ENCODE data around the gene SMYD3. TPM values are rescaled to one million over a fixed set of nuclear protein-coding genes. Genes with fewer than 3 reads are reported as not detected.

SMYD3 gene
- total RNA-seq, 6 experiments from 2014 or later: 6.3 to 10.0 (median 6.6) TPM

DNA sequence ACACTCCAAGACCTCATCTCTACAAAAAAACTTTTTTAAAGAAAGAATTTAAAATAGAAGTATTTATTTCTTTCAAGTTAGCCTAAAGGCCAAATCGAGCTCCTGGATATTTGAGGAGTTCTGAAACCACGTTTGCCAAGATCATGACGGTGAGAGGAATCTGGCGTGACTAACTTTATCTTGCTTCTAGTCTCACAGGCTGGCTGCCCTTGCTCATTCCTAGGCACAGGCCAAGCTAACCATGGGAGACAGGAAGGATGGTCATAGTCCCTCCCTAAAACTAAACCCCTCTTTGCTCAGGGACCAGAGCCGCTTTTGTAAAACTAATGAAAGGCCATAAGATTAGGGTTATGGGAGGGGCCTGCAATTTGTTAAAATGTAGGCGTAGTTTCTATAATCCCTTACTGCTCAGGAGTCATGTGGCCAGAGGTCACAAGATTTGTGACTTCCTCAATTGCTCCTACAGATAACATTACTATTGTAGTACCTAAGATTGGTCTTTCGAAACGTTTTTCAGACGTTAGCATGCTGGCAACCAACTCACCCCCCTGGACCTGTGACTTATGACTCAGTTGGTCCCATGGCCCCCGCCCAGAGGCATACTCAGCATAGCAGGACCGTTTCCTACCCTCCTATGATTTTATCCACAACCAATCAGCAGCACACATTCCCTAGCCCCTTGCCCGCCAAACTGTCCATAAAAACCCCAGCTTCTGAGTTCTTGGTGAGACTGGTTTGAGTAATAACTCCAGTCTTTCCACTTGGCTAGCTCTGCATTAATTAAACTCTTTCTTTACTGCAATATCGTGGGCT is 425.0 kb downstream of the SMYD3 start:
- Histone ChIP-seq H3K9me3 (peaks cover 0 to 3% (median 0%) of the 10 kb centered on the region in 4 donors), H3K36me3 (no peaks in the 10 kb centered on the region), H3K27me3 (no peaks in the 10 kb centered on the region), H3K27ac (no peak overlapping the region), H3K4me1 (no peaks in the 10 kb centered on the region), H3K4me3 (no peak overlapping the region)
- DNase-seq: no peak
- intact Hi-C loops (cut with DNase I): no loop called here
- ATAC-seq: no peak
- TF ChIP-seq POLR2A (IDR thresholded peaks at IDR 0.05): no peak
- TF ChIP-seq, protein P1, sequence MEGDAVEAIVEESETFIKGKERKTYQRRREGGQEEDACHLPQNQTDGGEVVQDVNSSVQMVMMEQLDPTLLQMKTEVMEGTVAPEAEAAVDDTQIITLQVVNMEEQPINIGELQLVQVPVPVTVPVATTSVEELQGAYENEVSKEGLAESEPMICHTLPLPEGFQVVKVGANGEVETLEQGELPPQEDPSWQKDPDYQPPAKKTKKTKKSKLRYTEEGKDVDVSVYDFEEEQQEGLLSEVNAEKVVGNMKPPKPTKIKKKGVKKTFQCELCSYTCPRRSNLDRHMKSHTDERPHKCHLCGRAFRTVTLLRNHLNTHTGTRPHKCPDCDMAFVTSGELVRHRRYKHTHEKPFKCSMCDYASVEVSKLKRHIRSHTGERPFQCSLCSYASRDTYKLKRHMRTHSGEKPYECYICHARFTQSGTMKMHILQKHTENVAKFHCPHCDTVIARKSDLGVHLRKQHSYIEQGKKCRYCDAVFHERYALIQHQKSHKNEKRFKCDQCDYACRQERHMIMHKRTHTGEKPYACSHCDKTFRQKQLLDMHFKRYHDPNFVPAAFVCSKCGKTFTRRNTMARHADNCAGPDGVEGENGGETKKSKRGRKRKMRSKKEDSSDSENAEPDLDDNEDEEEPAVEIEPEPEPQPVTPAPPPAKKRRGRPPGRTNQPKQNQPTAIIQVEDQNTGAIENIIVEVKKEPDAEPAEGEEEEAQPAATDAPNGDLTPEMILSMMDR (IDR thresholded peaks at IDR 0.05): no peak
- WGBS (ENCODE audit: insufficient coverage, low coverage, low lambda C conversion rate, missing lambda C conversion rate): 81% methylated on average over 9 of the region's 13 CpGs

DNA sequence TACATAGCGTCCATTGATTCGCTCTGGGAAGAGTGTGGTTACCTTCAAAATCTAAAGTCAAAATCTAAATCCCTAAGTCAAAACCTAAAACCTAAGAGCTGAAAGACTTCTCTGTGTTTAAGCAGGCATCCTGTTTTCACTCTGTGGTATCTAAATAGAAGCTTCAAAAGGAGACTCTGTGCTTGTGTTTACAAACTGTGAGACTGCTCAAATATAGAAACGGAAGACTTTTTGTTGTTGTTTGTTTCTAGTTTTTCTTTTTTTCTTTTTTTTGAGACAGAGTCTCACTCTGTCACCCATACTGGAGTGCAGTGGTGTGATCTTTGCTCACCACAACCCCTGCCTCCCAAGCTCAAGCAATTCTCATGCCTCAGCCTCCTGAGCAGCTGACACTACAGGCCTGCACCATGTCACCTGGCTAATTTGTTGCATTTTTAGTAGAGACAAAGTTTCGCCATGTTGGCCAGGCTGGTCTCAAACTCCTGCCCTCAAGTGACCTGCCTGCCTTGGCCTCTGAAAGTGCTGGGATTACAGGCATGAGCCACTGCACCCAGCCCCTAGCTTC is 425.9 kb downstream of the SMYD3 start:
- TF ChIP-seq, protein P1 (IDR thresholded peaks at IDR 0.05): no peak
- no peak for TF ChIP-seq POLR2A (IDR thresholded peaks at IDR 0.05)
- WGBS (ENCODE audit: insufficient coverage, low coverage, low lambda C conversion rate, missing lambda C conversion rate): 89% methylated on average over 3 of the region's 4 CpGs
- no peak overlapping the region for H3K27ac ChIP-seq
- ATAC-seq: no peak
- no peaks in the 10 kb centered on the region for H3K27me3 ChIP-seq
- no peaks in the 10 kb centered on the region for H3K4me1 ChIP-seq
- DNase-seq: no peak
- H3K9me3 ChIP-seq: peaks cover 0 to 3% (median 0%) of the 10 kb centered on the region in 4 donors
- no peak overlapping the region for H3K4me3 ChIP-seq
- intact Hi-C loops (cut with DNase I): no loop called here
- no peaks in the 10 kb centered on the region for H3K36me3 ChIP-seq

DNA sequence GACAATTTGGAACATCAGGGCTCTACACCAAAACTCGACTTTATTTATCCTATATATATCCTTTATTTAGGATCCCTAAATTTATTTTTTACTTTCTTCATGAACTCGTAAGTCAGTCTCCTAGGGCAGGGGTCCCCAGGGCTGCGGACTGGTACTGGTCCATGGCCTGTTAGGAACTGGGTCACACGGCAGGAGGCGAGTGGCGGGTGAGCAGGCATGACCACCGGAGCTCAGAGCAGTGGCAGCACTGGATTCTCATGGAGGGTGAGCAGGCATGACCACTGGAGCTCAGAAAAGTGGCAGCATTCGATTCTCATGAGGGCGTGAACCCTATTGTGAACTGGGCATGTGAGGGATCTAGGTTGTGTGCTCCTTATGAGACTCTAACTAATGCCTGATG is 427.0 kb downstream of the SMYD3 start:
- no peak for ATAC-seq
- no peaks in the 10 kb centered on the region for H3K4me1 ChIP-seq
- no peaks in the 10 kb centered on the region for H3K36me3 ChIP-seq
- H3K27ac ChIP-seq: no peak overlapping the region
- intact Hi-C loops (cut with DNase I): no loop called here
- TF ChIP-seq, protein P1 (IDR thresholded peaks at IDR 0.05): no peak
- no peak for TF ChIP-seq POLR2A (IDR thresholded peaks at IDR 0.05)
- H3K4me3 ChIP-seq: no peak overlapping the region
- H3K9me3 ChIP-seq: peaks cover 0 to 3% (median 0%) of the 10 kb centered on the region in 4 donors
- H3K27me3 ChIP-seq: no peaks in the 10 kb centered on the region
- WGBS (ENCODE audit: insufficient coverage, low coverage, low lambda C conversion rate, missing lambda C conversion rate): 96% methylated on average over 6 of the region's 9 CpGs
- DNase-seq: no peak

DNA sequence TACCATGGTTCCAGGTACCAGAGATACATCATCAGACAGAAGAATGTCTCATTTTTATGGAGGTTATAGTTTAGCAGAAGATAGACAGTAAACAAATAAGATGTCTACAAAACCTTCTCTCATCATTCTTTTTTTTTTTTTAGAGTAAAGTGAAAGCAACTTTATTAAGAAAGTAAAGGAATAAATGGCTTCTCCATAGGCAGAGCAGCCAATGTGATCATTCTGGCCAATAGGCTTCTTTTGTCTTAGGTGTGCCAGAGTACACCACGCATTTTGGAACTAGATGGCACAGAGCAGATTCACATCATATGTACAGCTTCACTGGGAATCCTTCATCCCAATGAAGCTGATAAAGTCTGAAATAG is 428.2 kb downstream of the SMYD3 start:
- no peak for DNase-seq
- Histone ChIP-seq H3K4me1 (no peaks in the 10 kb centered on the region), H3K27ac (no peak overlapping the region), H3K9me3 (peaks cover 0 to 3% (median 0%) of the 10 kb centered on the region in 4 donors), H3K4me3 (no peak overlapping the region), H3K36me3 (no peaks in the 10 kb centered on the region), H3K27me3 (no peaks in the 10 kb centered on the region)
- ATAC-seq: no peak
- intact Hi-C loops (cut with DNase I): no loop called here
- 100% methylated on average over 1 of the region's 1 CpG for WGBS (ENCODE audit: insufficient coverage, low coverage, low lambda C conversion rate, missing lambda C conversion rate)
- TF ChIP-seq POLR2A (IDR thresholded peaks at IDR 0.05): no peak
- TF ChIP-seq, protein P1 (IDR thresholded peaks at IDR 0.05): no peak
